SU-DHL-6 (cell line): ENCODE data around the gene AVPR2.
A peak's percentile ranks its signal among the peaks of the same experiment; 100 is the strongest.

ENCODE experiments used
- H2AFZ ChIP-seq: fragments of 200-600 bp; sonication (generic); 2 replicates; pipeline ENCODE4 v1.6.1; 2014; ENCODE audit warnings: low read depth, mild to moderate bottlenecking, moderate library complexity, mixed read lengths, antibody characterized with exemption, low read length; ENCODE audit not compliant: severe bottlenecking
- H3F3A ChIP-seq: fragments of 200-600 bp; shearing (Covaris generic); 2 replicates; pipeline ENCODE4 v1.6.0; 2016; ENCODE audit warnings: antibody characterized with exemption, mild to moderate bottlenecking; ENCODE audit not compliant: insufficient read depth
- H3K27ac ChIP-seq: fragments of 200-600 bp; sonication (generic); 2 replicates; pipeline ENCODE4 v1.5.1; 2016; ENCODE audit warnings: low read depth, mild to moderate bottlenecking, low read length, moderate library complexity, mixed read lengths
- H3K27me3 ChIP-seq: fragments of 200-600 bp; sonication (generic), shearing (Covaris generic); 2 replicates; pipeline ENCODE4 v1.6.0; 2014; ENCODE audit warnings: mild to moderate bottlenecking, low read length
- H3K36me3 ChIP-seq: fragments of 200-600 bp; sonication (generic); 2 replicates; pipeline ENCODE4 v1.6.1; 2014; ENCODE audit warnings: mild to moderate bottlenecking, low read length, mixed read lengths
- H3K4me2 ChIP-seq: fragments of 300-600, 200-600 bp; shearing (Covaris generic), sonication (generic); 2 replicates; pipeline ENCODE4 v1.6.0; 2014; ENCODE audit warnings: low read length, low read depth, mild to moderate bottlenecking; ENCODE audit not compliant: poor library complexity, severe bottlenecking
- H3K4me3 ChIP-seq: fragments of 200-600 bp; sonication (generic); 2 replicates; pipeline ENCODE4 v1.5.1; 2014; ENCODE audit warnings: antibody characterized with exemption, low read length, mild to moderate bottlenecking, mixed read lengths; ENCODE audit not compliant: insufficient read depth, poor library complexity, severe bottlenecking
- H3K79me2 ChIP-seq: fragments of 200-600 bp; sonication (generic); 2 replicates; pipeline ENCODE4 v1.6.1; 2014; ENCODE audit warnings: mild to moderate bottlenecking, low read length, moderate library complexity; ENCODE audit not compliant: insufficient read depth
- H3K9ac ChIP-seq: fragments of 200-600 bp; sonication (generic); 2 replicates; pipeline ENCODE4 v1.7.0; 2014; ENCODE audit warnings: mild to moderate bottlenecking, low read length
- H3K9me2 ChIP-seq: fragments of 200-600 bp; sonication (generic); replicated peaks from 2 replicates; pipeline ENCODE4 v1.6.1; 2014; ENCODE audit warnings: low read length; ENCODE audit not compliant: insufficient read depth
- H3K9me3 ChIP-seq: fragments of 200-600 bp; sonication (generic); 2 replicates; pipeline ENCODE4 v1.6.1; 2014; ENCODE audit warnings: low read length, mixed read lengths; ENCODE audit not compliant: insufficient read depth
- H4K20me1 ChIP-seq: fragments of 200-600 bp; sonication (generic); 2 replicates; pipeline ENCODE4 v1.6.1; 2014; ENCODE audit warnings: low read depth, mild to moderate bottlenecking, antibody characterized with exemption, low read length, moderate library complexity, mixed read lengths
- CTCF ChIP-seq: fragments of 200-600 bp; sonication (generic); IDR thresholded peaks from one replicate; pipeline ENCODE4 v1.5.1; 2017; ENCODE audit warnings: antibody characterized with exemption, mild to moderate bottlenecking, low read length, moderate library complexity; ENCODE audit not compliant: insufficient read depth, poor library complexity, severe bottlenecking
- EZH2phosphoT487 ChIP-seq: fragments of 200-600 bp; sonication (generic), shearing (Covaris generic); conservative IDR thresholded peaks from 2 replicates; pipeline ENCODE4 v1.6.1; 2018; ENCODE audit warnings: mild to moderate bottlenecking, antibody characterized with exemption, low read length, moderate library complexity, mixed read lengths

The AVPR2 gene

GRCh38 chrX:153900831-153901752, 3.4 kb upstream of the AVPR2 start:
- Histone ChIP-seq H3K27me3 (no peaks in the 10 kb centered on the region), H3K4me2 (peak overlapping the region; percentile 30), H2AFZ (no peak overlapping the region), H3K4me3 (no peak overlapping the region), H3K36me3 (no peaks in the 10 kb centered on the region), H3K9ac (no peak overlapping the region), H3K27ac (no peak overlapping the region), H3K79me2 (no peaks in the 10 kb centered on the region), H4K20me1 (no peaks in the 10 kb centered on the region), H3K9me2 (no peaks in the 10 kb centered on the region), H3F3A (no peaks in the 10 kb centered on the region), H3K9me3 (no peaks in the 10 kb centered on the region)
- TF ChIP-seq EZH2phosphoT487, result no peak
- no peak for TF ChIP-seq CTCF

GRCh38 chrX:153901753-153902140, 2.7 kb upstream of the AVPR2 start:
- Histone ChIP-seq H3K36me3 (no peaks in the 10 kb centered on the region), H3K9me3 (no peaks in the 10 kb centered on the region)
- TF ChIP-seq EZH2phosphoT487 (no peak), CTCF (no peak)

DNA sequence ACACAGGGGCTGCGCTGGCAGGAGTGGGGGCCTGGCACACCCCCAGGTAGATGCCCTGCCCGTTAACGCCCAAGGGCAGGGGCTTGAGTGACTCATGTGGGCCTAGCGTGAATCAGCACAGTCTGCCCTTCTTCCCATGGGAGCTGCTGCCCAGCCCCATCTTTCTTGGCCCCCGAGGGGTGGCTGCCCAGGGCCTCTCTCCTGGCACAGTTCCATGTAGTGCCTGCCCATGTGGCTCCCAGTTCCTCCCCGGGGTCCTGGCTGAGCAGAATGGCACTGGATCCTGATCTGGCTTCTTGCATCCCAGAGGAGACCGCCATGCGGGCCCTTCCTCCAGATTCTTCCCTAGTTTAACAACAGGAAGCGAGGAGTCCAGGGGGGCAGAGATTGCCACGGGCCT, 2.1 kb upstream of the AVPR2 start:
- H4K20me1 ChIP-seq, result no peaks in the 10 kb centered on the region
- H3K36me3 ChIP-seq, result no peaks in the 10 kb centered on the region
- no peaks in the 10 kb centered on the region for H3K9me2 ChIP-seq
- no peak overlapping the region for H2AFZ ChIP-seq
- no peaks in the 10 kb centered on the region for H3K27me3 ChIP-seq
- no peaks in the 10 kb centered on the region for H3K9me3 ChIP-seq
- H3K4me3 ChIP-seq, result no peak overlapping the region
- TF ChIP-seq CTCF, result no peak
- no peak for TF ChIP-seq EZH2phosphoT487
- H3K27ac ChIP-seq, result no peak overlapping the region
- no peak overlapping the region for H3K4me2 ChIP-seq
- H3K9ac ChIP-seq, result no peak overlapping the region
- no peaks in the 10 kb centered on the region for H3K79me2 ChIP-seq
- no peaks in the 10 kb centered on the region for H3F3A ChIP-seq

More at GRCh38 chrX:153901753-153902140, 2.7 kb upstream of the AVPR2 start:
- Histone ChIP-seq H3K4me3 (no peak overlapping the region), H3K9ac (no peak overlapping the region), H3K9me2 (no peaks in the 10 kb centered on the region), H3F3A (no peaks in the 10 kb centered on the region), H4K20me1 (no peaks in the 10 kb centered on the region), H3K4me2 (no peak overlapping the region), H3K79me2 (no peaks in the 10 kb centered on the region), H2AFZ (no peak overlapping the region), H3K27ac (no peak overlapping the region), H3K27me3 (no peaks in the 10 kb centered on the region)
